OCI-LY7 (cell line): ENCODE data around the gene ELN. TPM values are rescaled to one million over a fixed set of nuclear protein-coding genes. Genes with fewer than 3 reads are reported as not detected.
"Not testable (repeated sequence)": the region's sequence is repeated elsewhere in the genome, so short reads cannot be mapped to it uniquely, and the experiment has no call there.

Experiments
- BruUV-seq: library from RNA; stranded (reverse); fragments of 400-500 nt; replicated peaks from 2 replicates; lab custom pipeline; 2021; lab: Mats Ljungman, UMichigan
- CTCF ChIA-PET: fragments of 300-600 bp; sonication (Branson Sonifier 250); formaldehyde crosslinking; loops from one replicate; lab custom pipeline; 2022; ENCODE audit warnings: antibody characterized with exemption; ENCODE audit not compliant: unreplicated experiment; lab: Charles Lee
- POLR2A ChIA-PET: fragments of 300-600 bp; sonication (Branson Sonifier 250); formaldehyde crosslinking; loops from one replicate; lab custom pipeline; 2022; ENCODE audit warnings: antibody characterized with exemption; lab: Charles Lee
- DNase-seq: peaks from one replicate; pipeline ENCODE4 v3.0.0-alpha.2; 2015; ENCODE audit warnings: low spot score
- H2AFZ ChIP-seq: fragments of 200-600 bp; sonication (generic), shearing (Covaris generic); 2 replicates; pipeline ENCODE4 v1.6.1; 2014; ENCODE audit warnings: mild to moderate bottlenecking, antibody characterized with exemption, low read length, moderate library complexity
- H3K27ac ChIP-seq: fragments of 200-600 bp; sonication (generic); 2 replicates; pipeline ENCODE4 v1.5.1; 2014; ENCODE audit warnings: mixed run types, low read depth, mild to moderate bottlenecking, moderate library complexity, low read length, inconsistent platforms; ENCODE audit not compliant: poor library complexity, severe bottlenecking
- H3K36me3 ChIP-seq: fragments of 200-600 bp; sonication (generic); 2 replicates; pipeline ENCODE4 v1.6.1; 2014; ENCODE audit warnings: mild to moderate bottlenecking, antibody characterized with exemption, low read length, moderate library complexity, mixed read lengths; ENCODE audit not compliant: insufficient read depth
- H3K4me1 ChIP-seq: fragments of 200-600 bp; sonication (generic); 2 replicates; pipeline ENCODE4 v1.5.1; 2014; ENCODE audit warnings: mild to moderate bottlenecking, low read length; ENCODE audit not compliant: insufficient read depth, poor library complexity, severe bottlenecking
- H3K4me2 ChIP-seq: fragments of 200-600 bp; sonication (generic); 2 replicates; pipeline ENCODE4 v1.6.1; 2014; ENCODE audit warnings: mild to moderate bottlenecking, low read length
- H3K4me3 ChIP-seq: fragments of 200-600 bp; sonication (generic); 2 replicates; pipeline ENCODE4 v1.5.1; 2014; ENCODE audit warnings: mild to moderate bottlenecking, low read depth, low read length; ENCODE audit not compliant: poor library complexity, severe bottlenecking
- H3K79me2 ChIP-seq: fragments of 200-600 bp; sonication (generic); 2 replicates; pipeline ENCODE4 v1.6.1; 2016; ENCODE audit warnings: low read depth, mild to moderate bottlenecking, low read length, moderate library complexity, mixed read lengths; ENCODE audit not compliant: insufficient read depth
- H3K9me2 ChIP-seq: fragments of 200-600 bp; sonication (generic); 2 replicates; pipeline ENCODE4 v1.6.1; 2016; ENCODE audit warnings: mild to moderate bottlenecking, low read length, mixed read lengths; ENCODE audit not compliant: insufficient read depth
- H3K9me3 ChIP-seq: fragments of 200-600 bp; sonication (generic); 2 replicates; pipeline ENCODE4 v1.6.1; 2014; ENCODE audit warnings: mild to moderate bottlenecking, mixed run types, low read length, mixed read lengths
- H4K20me1 ChIP-seq: fragments of 200-600 bp; sonication (generic); 2 replicates; pipeline ENCODE4 v1.6.1; 2014; ENCODE audit warnings: mild to moderate bottlenecking, antibody characterized with exemption, low read length, moderate library complexity, mixed read lengths; ENCODE audit not compliant: insufficient read depth
- CTCF ChIP-seq: fragments of 200-600 bp; sonication (generic); conservative IDR thresholded peaks from 2 replicates; pipeline ENCODE4 v1.5.1; 2014; ENCODE audit warnings: mild to moderate bottlenecking, antibody characterized with exemption, low read length, moderate library complexity, mixed read lengths
- EZH2phosphoT487 ChIP-seq: fragments of 200-600 bp; sonication (generic); IDR thresholded peaks from 2 replicates; pipeline ENCODE4 v1.6.1; 2018; ENCODE audit warnings: low read depth, borderline replicate concordance, mild to moderate bottlenecking, mixed run types, antibody characterized with exemption, low read length, moderate library complexity, mixed read lengths
- intact Hi-C: fragments of 100-400 bp; cut with micrococcal nuclease; formaldehyde crosslinking; loops from one replicate; pipeline ENCODE4 v1.10.0; 2022; ENCODE audit not compliant: unreplicated experiment
- total RNA-seq, 2 experiments: library from RNA; depleted of rRNA in 1 of 2; stranded (reverse); fragments of >200 nt in 1 of 2; shearing (Covaris generic) in 1 of 2; gene quantifications; 2 replicates each; pipeline ENCODE4 v1.2.3, GENCODE V29; 2014 to 2022

ELN gene
- total RNA-seq, 2 experiments from 2014 or later, result not detected

- intact Hi-C loops, result no loop called here
- no peaks in the 10 kb centered on the region for H3K9me2 ChIP-seq
- no peak for TF ChIP-seq CTCF
- TF ChIP-seq EZH2phosphoT487, result no peak
- H3K27ac ChIP-seq, result no peak overlapping the region
- H2AFZ ChIP-seq, result no peak overlapping the region
- no peaks in the 10 kb centered on the region for H4K20me1 ChIP-seq
- ChIA-PET CTCF (no interaction called here), POLR2A (no interaction called here)
- H3K36me3 ChIP-seq, result no peaks in the 10 kb centered on the region
- no peaks in the 10 kb centered on the region for H3K9me3 ChIP-seq
- no peak overlapping the region for H3K4me3 ChIP-seq
- no TSS peak for BruUV-seq
- no peak for DNase-seq
- H3K4me2 ChIP-seq, result no peak overlapping the region
- no peaks in the 10 kb centered on the region for H3K4me1 ChIP-seq
- H3K79me2 ChIP-seq, result no peaks in the 10 kb centered on the region
Measured at GRCh38 chr7:74044366-74045350, 16.7 kb downstream of the ELN start.

- BruUV-seq, H3K4me1 ChIP-seq: not testable (repeated sequence)
- POLR2A ChIA-PET, result interaction anchor here (1.0 kb wide), 1 partner anchor 18 kb away, joined by 3 read pairs; no protein-coding TSS in a partner anchor
Measured at GRCh38 chr7:74046581-74046980, 18.6 kb downstream of the ELN start.

GRCh38 chr7:74047804-74048380 is 19.9 kb downstream of the ELN start:
- Histone ChIP-seq H3K27ac (no peak overlapping the region), H2AFZ (no peak overlapping the region), H3K9me3 (no peaks in the 10 kb centered on the region), H4K20me1 (no peaks in the 10 kb centered on the region), H3K36me3 (no peaks in the 10 kb centered on the region), H3K4me1 (no peaks in the 10 kb centered on the region), H3K4me3 (no peak overlapping the region), H3K9me2 (no peaks in the 10 kb centered on the region), H3K79me2 (no peaks in the 10 kb centered on the region), H3K4me2 (no peak overlapping the region)
- CTCF ChIA-PET, result no interaction called here
- POLR2A ChIA-PET, result interaction anchor here (1.0 kb wide), 1 partner anchor 17 kb away, joined by 3 read pairs; no protein-coding TSS in a partner anchor
- BruUV-seq, result no TSS peak
- TF ChIP-seq CTCF, result no peak
- TF ChIP-seq EZH2phosphoT487, result no peak
- intact Hi-C loops, result no loop called here
- no peak for DNase-seq

More at GRCh38 chr7:74046581-74046980, 18.6 kb downstream of the ELN start:
- H3K36me3 ChIP-seq, H3K4me3 ChIP-seq, H4K20me1 ChIP-seq, H3K9me3 ChIP-seq, H3K27ac ChIP-seq, CTCF ChIA-PET, H3K79me2 ChIP-seq, DNase-seq, H2AFZ ChIP-seq, intact Hi-C loops, H3K9me2 ChIP-seq, H3K4me2 ChIP-seq: not testable (repeated sequence)
